Smooth muscle cell (in vitro differentiated cells): Measurements from ENCODE around the gene KRTAP19-2. TPM values are rescaled to one million over a fixed set of nuclear protein-coding genes. Genes with fewer than 3 reads are reported as not detected.
A peak's percentile ranks its signal among the peaks of the same experiment; 100 is the strongest.

Experiments used
- DNase-seq: peaks from one replicate; lab custom pipeline; 2025; ENCODE audit not compliant: unreplicated experiment; lab: John Stamatoyannopoulos, UW
- H2AFZ ChIP-seq: fragments of 200-600 bp; sonication (generic); 2 replicates; pipeline ENCODE4 v1.6.0; 2016; ENCODE audit warnings: antibody characterized with exemption, low read depth, mild to moderate bottlenecking
- H3F3A ChIP-seq: fragments of 200-600 bp; sonication (generic); 2 replicates; pipeline ENCODE4 v1.6.0; 2017; ENCODE audit warnings: antibody characterized with exemption, low read depth
- H3K27ac ChIP-seq: fragments of 200-600 bp; sonication (generic); 2 replicates; pipeline ENCODE4 v1.5.1; 2016; ENCODE audit warnings: low read depth, mild to moderate bottlenecking
- H3K27me3 ChIP-seq: fragments of 200-600 bp; sonication (generic); 2 replicates; pipeline ENCODE4 v1.6.1; 2016; ENCODE audit warnings: low read depth, mild to moderate bottlenecking
- H3K36me3 ChIP-seq: fragments of 200-600 bp; sonication (generic); 2 replicates; pipeline ENCODE4 v1.5.1; 2016; ENCODE audit warnings: low read depth
- H3K4me1 ChIP-seq: fragments of 200-600 bp; sonication (generic); 2 replicates; pipeline ENCODE4 v1.5.1; 2016; ENCODE audit warnings: low read depth
- H3K4me2 ChIP-seq: fragments of 200-600 bp; sonication (generic); 2 replicates; pipeline ENCODE4 v1.6.0; 2016; ENCODE audit warnings: mild to moderate bottlenecking
- H3K4me3 ChIP-seq: fragments of 200-600 bp; sonication (generic); 2 replicates; pipeline ENCODE4 v1.5.1; 2016; ENCODE audit warnings: mild to moderate bottlenecking
- H3K79me2 ChIP-seq: fragments of 200-600 bp; sonication (generic); 2 replicates; pipeline ENCODE4 v1.6.0; 2016; ENCODE audit warnings: low read depth, mild to moderate bottlenecking
- H3K9ac ChIP-seq: fragments of 200-600 bp; sonication (generic); 2 replicates; pipeline ENCODE4 v1.6.0; 2016; ENCODE audit warnings: low read depth
- H3K9me3 ChIP-seq: fragments of 200-600 bp; sonication (generic); replicated peaks from 2 replicates; pipeline ENCODE4 v1.5.1; 2016; ENCODE audit warnings: low read depth
- H4K20me1 ChIP-seq: fragments of 200-600 bp; sonication (generic); 2 replicates; pipeline ENCODE4 v1.6.0; 2016; ENCODE audit warnings: low read depth
- WGBS: methylation state at CpG from one replicate; pipeline ENCODE4 v1.1.7; 2016; ENCODE audit warnings: low lambda C conversion rate; 5-methylcytosine and 5-hydroxymethylcytosine counted together
- polyA plus RNA-seq: library from polyadenylated mRNA; unstranded; fragments of >200 nt; fragmentation: Nextera tagmentation; extraction: Ambion mirVana; gene quantifications from 2 replicates; pipeline ENCODE4 v1.2.1, GENCODE V29; 2016
- total RNA-seq: library from RNA; depleted of rRNA; stranded (reverse); fragments of >200 nt; gene quantifications from 2 replicates; pipeline ENCODE4 v1.2.3, GENCODE V29; 2014
- TF ChIP-seq, protein P1 (sequence below): fragments of 200-600 bp; sonication (generic); IDR thresholded peaks from 2 replicates; pipeline ENCODE4 v1.5.1; 2017; ENCODE audit warnings: borderline replicate concordance, mild to moderate bottlenecking, antibody characterized with exemption; ENCODE audit not compliant: insufficient read depth, poor library complexity, severe bottlenecking

KRTAP19-2 gene
- total and polyA plus RNA-seq, 2 experiments from 2014 or later = not detected

DNA sequence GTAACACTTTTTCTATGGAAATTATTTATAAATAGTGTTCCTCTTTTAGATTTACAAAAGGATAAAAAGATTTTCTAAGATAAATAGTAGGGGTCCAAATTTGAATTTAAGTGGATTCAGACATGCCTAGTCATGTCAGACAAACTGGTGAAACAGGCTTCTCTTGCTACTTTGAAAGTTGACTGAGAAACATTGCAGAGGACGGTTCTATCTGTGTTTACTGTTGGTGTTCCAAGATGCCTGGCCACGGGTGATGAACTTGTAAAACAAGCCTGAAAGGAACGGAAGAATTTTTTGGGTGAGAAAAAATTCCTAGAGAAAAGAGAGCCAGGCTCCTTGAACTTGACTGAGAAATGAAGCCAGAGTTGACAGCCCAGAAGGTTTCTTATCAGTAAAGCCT, 9.2 kb downstream of the KRTAP19-2 start:
- H3K4me1 ChIP-seq = no peaks in the 10 kb centered on the region
- peak overlapping the region; percentile 20 for H2AFZ ChIP-seq
- DNase-seq = no peak
- 24% methylated on average over 3 of the region's 3 CpGs for WGBS
- no peaks in the 10 kb centered on the region for H3K9me3 ChIP-seq
- no peaks in the 10 kb centered on the region for H3F3A ChIP-seq
- H3K27me3 ChIP-seq = no peaks in the 10 kb centered on the region
- H3K4me3 ChIP-seq = no peak overlapping the region
- H4K20me1 ChIP-seq = no peaks in the 10 kb centered on the region
- no peak overlapping the region for H3K9ac ChIP-seq
- H3K79me2 ChIP-seq = no peaks in the 10 kb centered on the region
- H3K27ac ChIP-seq = peak overlapping the region; percentile 70
- TF ChIP-seq, protein P1, sequence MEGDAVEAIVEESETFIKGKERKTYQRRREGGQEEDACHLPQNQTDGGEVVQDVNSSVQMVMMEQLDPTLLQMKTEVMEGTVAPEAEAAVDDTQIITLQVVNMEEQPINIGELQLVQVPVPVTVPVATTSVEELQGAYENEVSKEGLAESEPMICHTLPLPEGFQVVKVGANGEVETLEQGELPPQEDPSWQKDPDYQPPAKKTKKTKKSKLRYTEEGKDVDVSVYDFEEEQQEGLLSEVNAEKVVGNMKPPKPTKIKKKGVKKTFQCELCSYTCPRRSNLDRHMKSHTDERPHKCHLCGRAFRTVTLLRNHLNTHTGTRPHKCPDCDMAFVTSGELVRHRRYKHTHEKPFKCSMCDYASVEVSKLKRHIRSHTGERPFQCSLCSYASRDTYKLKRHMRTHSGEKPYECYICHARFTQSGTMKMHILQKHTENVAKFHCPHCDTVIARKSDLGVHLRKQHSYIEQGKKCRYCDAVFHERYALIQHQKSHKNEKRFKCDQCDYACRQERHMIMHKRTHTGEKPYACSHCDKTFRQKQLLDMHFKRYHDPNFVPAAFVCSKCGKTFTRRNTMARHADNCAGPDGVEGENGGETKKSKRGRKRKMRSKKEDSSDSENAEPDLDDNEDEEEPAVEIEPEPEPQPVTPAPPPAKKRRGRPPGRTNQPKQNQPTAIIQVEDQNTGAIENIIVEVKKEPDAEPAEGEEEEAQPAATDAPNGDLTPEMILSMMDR = no peak
- peak overlapping the region; percentile 46 for H3K4me2 ChIP-seq
- no peaks in the 10 kb centered on the region for H3K36me3 ChIP-seq

DNA sequence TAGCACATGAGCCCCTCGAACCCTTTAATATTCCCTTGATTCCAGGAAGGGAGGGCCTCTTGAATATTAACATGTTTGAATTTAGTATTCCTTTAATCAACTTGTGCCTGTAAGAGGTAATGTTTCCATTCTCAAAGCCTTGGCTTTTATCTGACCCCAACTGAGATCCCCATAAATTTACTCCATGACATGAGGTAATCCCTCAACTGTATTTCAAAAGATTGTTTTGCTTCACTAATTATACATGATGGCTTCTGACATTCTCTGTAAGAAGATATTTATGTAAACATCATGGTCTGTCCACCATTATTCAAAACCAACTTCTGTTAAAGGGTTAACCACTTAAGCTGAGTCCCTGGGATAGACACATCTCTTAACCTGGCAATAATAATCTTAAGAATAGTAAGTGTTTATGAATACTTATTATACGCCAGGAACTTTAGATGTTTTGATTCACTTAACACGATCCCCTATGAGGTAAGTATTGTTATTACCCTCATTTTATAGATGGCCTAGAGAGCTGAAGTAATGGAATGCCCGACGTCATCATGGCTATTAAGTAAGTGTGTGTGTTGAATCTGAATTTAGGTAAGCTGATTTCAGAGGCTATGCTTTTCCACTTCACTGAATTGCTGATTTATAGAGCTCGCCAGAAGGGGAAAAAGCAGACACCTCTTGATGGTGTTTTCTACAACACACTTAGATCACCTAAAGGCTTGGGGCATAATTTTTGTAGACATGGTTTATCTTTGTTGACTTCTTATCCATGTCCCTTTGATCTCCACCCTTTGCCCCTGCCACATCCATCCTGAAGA, 18.1 kb downstream of the KRTAP19-2 start:
- Histone ChIP-seq H4K20me1 (no peaks in the 10 kb centered on the region), H3K4me1 (no peaks in the 10 kb centered on the region), H3K27ac (no peak overlapping the region), H3K4me3 (no peak overlapping the region), H3K79me2 (no peaks in the 10 kb centered on the region), H3K9me3 (no peaks in the 10 kb centered on the region), H2AFZ (no peak overlapping the region), H3K27me3 (no peaks in the 10 kb centered on the region), H3K4me2 (no peak overlapping the region), H3K9ac (no peak overlapping the region), H3K36me3 (no peaks in the 10 kb centered on the region), H3F3A (no peaks in the 10 kb centered on the region)
- 83% methylated on average over 6 of the region's 6 CpGs for WGBS
- no peak for DNase-seq
- TF ChIP-seq, protein P1 = no peak

DNA sequence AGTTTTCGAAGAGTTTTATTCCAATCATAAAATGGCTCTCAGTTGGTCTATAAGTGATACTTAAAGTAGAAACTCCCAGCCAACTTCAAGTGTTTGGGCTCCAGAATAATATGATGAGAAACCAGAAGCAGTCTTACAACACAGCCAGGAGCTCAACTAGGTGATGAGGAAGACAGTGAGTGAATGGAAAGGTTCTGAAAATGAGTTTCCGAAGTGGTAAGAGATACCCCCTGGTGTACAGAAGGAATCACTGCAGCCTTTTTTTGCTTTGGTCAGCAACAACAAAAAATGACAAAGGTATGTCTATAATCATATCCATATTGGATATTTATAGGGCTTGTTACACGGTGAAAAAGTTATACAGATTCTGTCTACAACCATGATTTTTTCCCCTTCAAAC, 23.5 kb downstream of the KRTAP19-2 start:
- Histone ChIP-seq H3K27ac (no peak overlapping the region), H3K27me3 (no peaks in the 10 kb centered on the region), H3K36me3 (no peaks in the 10 kb centered on the region), H3K4me2 (no peak overlapping the region), H3F3A (no peaks in the 10 kb centered on the region), H2AFZ (peak overlapping the region; percentile 3), H3K79me2 (no peaks in the 10 kb centered on the region), H3K4me1 (no peaks in the 10 kb centered on the region), H3K9me3 (no peaks in the 10 kb centered on the region), H3K4me3 (no peak overlapping the region), H4K20me1 (no peaks in the 10 kb centered on the region), H3K9ac (no peak overlapping the region)
- TF ChIP-seq, protein P1 = peak; percentile 55
- WGBS = 54% methylated on average over 3 of the region's 3 CpGs
- DNase-seq = no peak

DNA sequence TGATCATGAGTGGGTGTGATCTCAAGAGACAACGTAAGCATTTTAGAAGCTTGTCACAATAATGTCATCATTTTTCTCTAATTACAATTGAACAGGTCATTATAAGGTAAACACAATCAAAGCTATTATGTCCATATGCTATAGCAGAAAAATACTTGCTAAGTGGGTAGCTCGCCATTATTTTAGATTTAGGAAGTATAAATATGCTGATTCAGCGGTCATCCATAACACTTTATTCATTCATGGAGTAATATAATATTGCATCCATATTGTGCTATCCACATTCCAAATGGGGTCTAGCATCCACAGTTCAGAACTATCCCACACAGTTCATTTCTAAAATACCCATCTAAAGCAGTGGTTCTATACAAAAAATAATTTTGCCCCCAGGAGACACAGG, 38.7 kb downstream of the KRTAP19-2 start:
- Histone ChIP-seq H4K20me1 (no peaks in the 10 kb centered on the region), H3K27me3 (no peaks in the 10 kb centered on the region), H3K36me3 (no peaks in the 10 kb centered on the region), H3K4me1 (no peaks in the 10 kb centered on the region), H3F3A (no peaks in the 10 kb centered on the region), H3K79me2 (no peaks in the 10 kb centered on the region), H3K9ac (no peak overlapping the region), H3K4me2 (no peak overlapping the region), H2AFZ (no peak overlapping the region), H3K4me3 (no peak overlapping the region), H3K27ac (no peak overlapping the region), H3K9me3 (no peaks in the 10 kb centered on the region)
- TF ChIP-seq, protein P1 = no peak
- no peak for DNase-seq
- 88% methylated on average over 3 of the region's 3 CpGs for WGBS
